GM23338 (cell line): ENCODE data around the gene FTO.

Source experiments
- CREB1 ChIP-seq: fragments of 250-450 bp; sonication (Bioruptor Pico); IDR thresholded peaks from 2 replicates; pipeline ENCODE4 v1.5.0; 2020; ENCODE audit warnings: low read depth, mild to moderate bottlenecking, moderate library complexity
- EZH2 ChIP-seq: fragments of 200-600 bp; sonication (generic); IDR thresholded peaks from one replicate; pipeline ENCODE4 v1.8.0; 2017; ENCODE audit warnings: antibody characterized with exemption, mild to moderate bottlenecking, low read depth; ENCODE audit not compliant: unreplicated experiment
- EZH2phosphoT487 ChIP-seq: fragments of 200-600 bp; sonication (generic); IDR thresholded peaks from one replicate; pipeline ENCODE4 v1.8.1; 2018; ENCODE audit warnings: antibody characterized with exemption; ENCODE audit not compliant: unreplicated experiment
- JUNB ChIP-seq: IDR thresholded peaks from one replicate; pipeline ENCODE4 v1.6.1; 2016; ENCODE audit warnings: antibody characterized with exemption; ENCODE audit not compliant: unreplicated experiment
- POLR2AphosphoS5 ChIP-seq: IDR thresholded peaks from 2 replicates; pipeline ENCODE4 v1.6.1; 2016; ENCODE audit warnings: antibody characterized with exemption, low read depth
- REST ChIP-seq: IDR thresholded peaks from one replicate; pipeline ENCODE4 v1.6.1; 2018; ENCODE audit warnings: antibody characterized with exemption; ENCODE audit not compliant: unreplicated experiment
- ZNF462 ChIP-seq: fragments of 250-450 bp; sonication (Bioruptor Pico); IDR thresholded peaks from 2 replicates; pipeline ENCODE4 v1.5.0; 2020; ENCODE audit warnings: mild to moderate bottlenecking, moderate library complexity
- TF ChIP-seq, protein P1 (sequence below), 2 experiments: fragments of 200-600 bp in 1 of 2; sonication (generic) in 1 of 2; conservative IDR thresholded peaks; 2 replicates each; pipeline versions ENCODE4 v1.5.1 to v1.6.1; 2016 to 2017; ENCODE audit warnings: antibody characterized with exemption in 2 of 2, low read depth in 2 of 2, mild to moderate bottlenecking in 2 of 2, moderate library complexity in 1 of 2
- TF ChIP-seq, protein P2 (sequence below): IDR thresholded peaks from 2 replicates; pipeline ENCODE4 v1.6.1; 2016; ENCODE audit warnings: antibody characterized with exemption

DNA sequence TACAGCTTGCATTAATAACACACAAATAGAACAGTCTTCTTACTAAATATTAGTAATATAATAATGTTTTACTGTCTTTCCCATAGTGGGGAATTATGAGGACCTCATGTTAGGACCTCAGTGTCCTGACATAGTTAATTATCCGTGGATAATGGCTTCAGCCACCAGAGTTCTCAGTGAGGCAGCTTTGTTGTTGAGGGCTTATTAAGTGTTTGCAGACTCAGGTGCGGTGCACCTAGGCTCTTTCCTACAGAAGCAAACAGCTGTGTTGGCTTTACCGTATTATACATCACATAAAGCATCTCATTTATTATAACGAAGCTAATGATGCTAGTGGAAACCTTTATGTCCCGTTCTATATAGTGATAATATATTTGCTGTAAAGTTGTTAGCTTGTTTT is 246.7 kb downstream of the FTO start:
- TF ChIP-seq, protein P1, sequence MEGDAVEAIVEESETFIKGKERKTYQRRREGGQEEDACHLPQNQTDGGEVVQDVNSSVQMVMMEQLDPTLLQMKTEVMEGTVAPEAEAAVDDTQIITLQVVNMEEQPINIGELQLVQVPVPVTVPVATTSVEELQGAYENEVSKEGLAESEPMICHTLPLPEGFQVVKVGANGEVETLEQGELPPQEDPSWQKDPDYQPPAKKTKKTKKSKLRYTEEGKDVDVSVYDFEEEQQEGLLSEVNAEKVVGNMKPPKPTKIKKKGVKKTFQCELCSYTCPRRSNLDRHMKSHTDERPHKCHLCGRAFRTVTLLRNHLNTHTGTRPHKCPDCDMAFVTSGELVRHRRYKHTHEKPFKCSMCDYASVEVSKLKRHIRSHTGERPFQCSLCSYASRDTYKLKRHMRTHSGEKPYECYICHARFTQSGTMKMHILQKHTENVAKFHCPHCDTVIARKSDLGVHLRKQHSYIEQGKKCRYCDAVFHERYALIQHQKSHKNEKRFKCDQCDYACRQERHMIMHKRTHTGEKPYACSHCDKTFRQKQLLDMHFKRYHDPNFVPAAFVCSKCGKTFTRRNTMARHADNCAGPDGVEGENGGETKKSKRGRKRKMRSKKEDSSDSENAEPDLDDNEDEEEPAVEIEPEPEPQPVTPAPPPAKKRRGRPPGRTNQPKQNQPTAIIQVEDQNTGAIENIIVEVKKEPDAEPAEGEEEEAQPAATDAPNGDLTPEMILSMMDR (conservative IDR thresholded peaks at IDR 0.05; ENCODE audit: low read depth in 2 of 2), result peak in 1 of 2 experiments; percentile 24; a peak in 1 of 4 replicates
- no peak for TF ChIP-seq EZH2
- TF ChIP-seq JUNB, result no peak
- TF ChIP-seq POLR2AphosphoS5, result no peak
- TF ChIP-seq ZNF462 (CRISPR knock-in tag), result no peak
- no peak for TF ChIP-seq REST
- TF ChIP-seq CREB1 (CRISPR knock-in tag), result no peak
- TF ChIP-seq EZH2phosphoT487, result no peak
- TF ChIP-seq, protein P2, sequence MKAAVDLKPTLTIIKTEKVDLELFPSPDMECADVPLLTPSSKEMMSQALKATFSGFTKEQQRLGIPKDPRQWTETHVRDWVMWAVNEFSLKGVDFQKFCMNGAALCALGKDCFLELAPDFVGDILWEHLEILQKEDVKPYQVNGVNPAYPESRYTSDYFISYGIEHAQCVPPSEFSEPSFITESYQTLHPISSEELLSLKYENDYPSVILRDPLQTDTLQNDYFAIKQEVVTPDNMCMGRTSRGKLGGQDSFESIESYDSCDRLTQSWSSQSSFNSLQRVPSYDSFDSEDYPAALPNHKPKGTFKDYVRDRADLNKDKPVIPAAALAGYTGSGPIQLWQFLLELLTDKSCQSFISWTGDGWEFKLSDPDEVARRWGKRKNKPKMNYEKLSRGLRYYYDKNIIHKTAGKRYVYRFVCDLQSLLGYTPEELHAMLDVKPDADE, result no peak
